K562 (cell line): ENCODE results near the gene HEATR9. TPM values are rescaled to one million over a fixed set of nuclear protein-coding genes. Genes with fewer than 3 reads are reported as not detected.
A peak's percentile ranks its signal among the peaks of the same experiment; 100 is the strongest.

ENCODE experiments used
- CBFA2T3 ChIP-seq: fragments of 450-650 bp; IDR thresholded peaks from 2 replicates; pipeline ENCODE4 v1.6.1; 2017
- DLX4 ChIP-seq: fragments of 250-450 bp; sonication (Bioruptor Pico); IDR thresholded peaks from 2 replicates; pipeline ENCODE4 v1.6.1; 2021; ENCODE audit warnings: mild to moderate bottlenecking
- DNMT1 ChIP-seq: fragments of 450-650 bp; IDR thresholded peaks from 2 replicates; pipeline ENCODE4 v1.6.1; 2016; ENCODE audit warnings: antibody characterized with exemption, mild to moderate bottlenecking
- FOXM1 ChIP-seq, 2 experiments: fragments of 450-650 bp in 1 of 2; sonication (generic) in 1 of 2; formaldehyde crosslinking in 1 of 2; IDR thresholded peaks; 2 replicates each; pipeline versions ENCODE4 v1.6.1 to v1.9.0; 2017 to 2022; ENCODE audit warnings: low read depth in 2 of 2, mild to moderate bottlenecking in 2 of 2, missing genetic modification reagents in 1 of 2, moderate library complexity in 1 of 2
- KDM4B ChIP-seq, 2 experiments: fragments of 450-650 bp in 1 of 2; sonication (generic) in 1 of 2; IDR thresholded peaks; 2 replicates each; pipeline ENCODE4 v1.6.1; 2016 to 2017; ENCODE audit warnings: borderline replicate concordance in 2 of 2, antibody characterized with exemption in 1 of 2, low read depth in 1 of 2, mild to moderate bottlenecking in 1 of 2
- MED1 ChIP-seq: sonication (generic); formaldehyde crosslinking; IDR thresholded peaks from 2 replicates; pipeline ENCODE4 v1.8.1; 2023; ENCODE audit warnings: missing genetic modification reagents, borderline replicate concordance
- MGA ChIP-seq: fragments of 450-650 bp; IDR thresholded peaks from 2 replicates; pipeline ENCODE4 v1.6.1; 2016; ENCODE audit warnings: mild to moderate bottlenecking, moderate library complexity
- PML ChIP-seq: IDR thresholded peaks from 2 replicates; pipeline ENCODE4 v1.6.1; 2012; ENCODE audit warnings: low read length, inconsistent platforms
- TAF15 ChIP-seq: fragments of 200-400 bp; formaldehyde crosslinking; IDR thresholded peaks from 2 replicates; pipeline ENCODE4 v1.6.1; 2017; ENCODE audit warnings: mild to moderate bottlenecking, low read depth, low read length, moderate library complexity
- polyA plus RNA-seq, 8 experiments: library from polyadenylated mRNA; depleted of rRNA in 4 of 8; stranded (reverse) in 5 of 8; unstranded in 3 of 8; fragments of >200 nt; fragmentation: Nextera tagmentation in 2 of 8; fragmentation: Illumina TruSeq in 1 of 8; extraction: Ambion mirVana in 2 of 8; extraction: Trizol in 1 of 8; gene quantifications; 2 replicates each; pipeline versions ENCODE4 v1.2.1 to v1.2.3, GENCODE V29; 2011 to 2014; ENCODE audit warnings: inconsistent platforms in 1 of 8, missing spikeins in 1 of 8
- total RNA-seq, 7 experiments: library from RNA; depleted of rRNA in 6 of 7; stranded (reverse); fragments of >200 nt in 6 of 7; fragmentation: Illumina TruSeq in 2 of 7; extraction: Trizol in 2 of 7; gene quantifications; 2 replicates each; pipeline versions ENCODE4 v1.2.1 to v1.2.3, GENCODE V29; 2011 to 2021; ENCODE audit warnings: low replicate concordance in 1 of 7
- TF ChIP-seq, protein P1 (sequence below), 2 experiments: fragments of 200-800 bp in 1 of 2; sonication (Bioruptor generic) in 1 of 2; sonication (generic) in 1 of 2; formaldehyde crosslinking in 1 of 2; IDR thresholded peaks in 1 of 2; conservative IDR thresholded peaks in 1 of 2; 2 replicates each; pipeline versions ENCODE4 v1.5.0 to v1.6.1; 2016 to 2020; ENCODE audit warnings: missing compliant biosample characterization in 1 of 2, missing genetic modification characterization in 1 of 2, missing genetic modification reagents in 1 of 2

HEATR9 gene
- total and polyA plus RNA-seq, 9 of the 15 experiments (the other 6 are each of a cell fraction or from before 2014, with no cell fraction given) = not detected

- TF ChIP-seq, protein P1, sequence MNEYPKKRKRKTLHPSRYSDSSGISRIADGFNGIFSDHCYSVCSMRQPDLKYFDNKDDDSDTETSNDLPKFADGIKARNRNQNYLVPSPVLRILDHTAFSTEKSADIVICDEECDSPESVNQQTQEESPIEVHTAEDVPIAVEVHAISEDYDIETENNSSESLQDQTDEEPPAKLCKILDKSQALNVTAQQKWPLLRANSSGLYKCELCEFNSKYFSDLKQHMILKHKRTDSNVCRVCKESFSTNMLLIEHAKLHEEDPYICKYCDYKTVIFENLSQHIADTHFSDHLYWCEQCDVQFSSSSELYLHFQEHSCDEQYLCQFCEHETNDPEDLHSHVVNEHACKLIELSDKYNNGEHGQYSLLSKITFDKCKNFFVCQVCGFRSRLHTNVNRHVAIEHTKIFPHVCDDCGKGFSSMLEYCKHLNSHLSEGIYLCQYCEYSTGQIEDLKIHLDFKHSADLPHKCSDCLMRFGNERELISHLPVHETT (CRISPR knock-in tag; conservative IDR thresholded peaks at IDR 0.05 in 1 of 2, IDR thresholded peaks at IDR 0.05 in 1 of 2) = no peak
- no peak for TF ChIP-seq DLX4
- TF ChIP-seq PML = no peak
- TF ChIP-seq TAF15 = no peak
- TF ChIP-seq MED1 (CRISPR knock-in tag) = no peak
- no peak for TF ChIP-seq CBFA2T3
- TF ChIP-seq KDM4B (IDR thresholded peaks at IDR 0.05; ENCODE audit: borderline replicate concordance in 2 of 2, low read depth in 1 of 2) = no peak
- no peak for TF ChIP-seq DNMT1
- TF ChIP-seq FOXM1 (IDR thresholded peaks at IDR 0.05; ENCODE audit: low read depth) = no peak
- TF ChIP-seq FOXM1 (CRISPR knock-in tag; IDR thresholded peaks at IDR 0.05; ENCODE audit: low read depth) = no peak
- peak; percentile 43 for TF ChIP-seq MGA
Measured at GRCh38 chr17:35879773-35880654, 11.3 kb upstream of the HEATR9 start, which contains the start of gene CCL5 (continued).
